ENCODE measurements around the gene KCNAB3.
A peak's percentile ranks its signal among the peaks of the same experiment; 100 is the strongest.

KCNAB3 gene

GRCh38 chr17:7922845-7923628 lies 6.6 kb downstream of the KCNAB3 start:
- no peak for TF ChIP-seq MYC (IDR thresholded peaks at IDR 0.05; ENCODE audit: low read depth, low read length)
- TF ChIP-seq POLR2A (IDR thresholded peaks at IDR 0.05; ENCODE audit: extremely low read depth, insufficient read length) = no peak
- TF ChIP-seq, protein P1, sequence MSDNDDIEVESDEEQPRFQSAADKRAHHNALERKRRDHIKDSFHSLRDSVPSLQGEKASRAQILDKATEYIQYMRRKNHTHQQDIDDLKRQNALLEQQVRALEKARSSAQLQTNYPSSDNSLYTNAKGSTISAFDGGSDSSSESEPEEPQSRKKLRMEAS (IDR thresholded peaks at IDR 0.05; ENCODE audit: low read depth, low read length) = no peak
- TF ChIP-seq, protein P2, sequence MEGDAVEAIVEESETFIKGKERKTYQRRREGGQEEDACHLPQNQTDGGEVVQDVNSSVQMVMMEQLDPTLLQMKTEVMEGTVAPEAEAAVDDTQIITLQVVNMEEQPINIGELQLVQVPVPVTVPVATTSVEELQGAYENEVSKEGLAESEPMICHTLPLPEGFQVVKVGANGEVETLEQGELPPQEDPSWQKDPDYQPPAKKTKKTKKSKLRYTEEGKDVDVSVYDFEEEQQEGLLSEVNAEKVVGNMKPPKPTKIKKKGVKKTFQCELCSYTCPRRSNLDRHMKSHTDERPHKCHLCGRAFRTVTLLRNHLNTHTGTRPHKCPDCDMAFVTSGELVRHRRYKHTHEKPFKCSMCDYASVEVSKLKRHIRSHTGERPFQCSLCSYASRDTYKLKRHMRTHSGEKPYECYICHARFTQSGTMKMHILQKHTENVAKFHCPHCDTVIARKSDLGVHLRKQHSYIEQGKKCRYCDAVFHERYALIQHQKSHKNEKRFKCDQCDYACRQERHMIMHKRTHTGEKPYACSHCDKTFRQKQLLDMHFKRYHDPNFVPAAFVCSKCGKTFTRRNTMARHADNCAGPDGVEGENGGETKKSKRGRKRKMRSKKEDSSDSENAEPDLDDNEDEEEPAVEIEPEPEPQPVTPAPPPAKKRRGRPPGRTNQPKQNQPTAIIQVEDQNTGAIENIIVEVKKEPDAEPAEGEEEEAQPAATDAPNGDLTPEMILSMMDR (IDR thresholded peaks at IDR 0.05; ENCODE audit: low read depth, low read length) = no peak
- H3K4me3 ChIP-seq (ENCODE audit: low read depth, low read length) = no peak overlapping the region
- DNase-seq (ENCODE audit: low read depth) = no peak

DNA sequence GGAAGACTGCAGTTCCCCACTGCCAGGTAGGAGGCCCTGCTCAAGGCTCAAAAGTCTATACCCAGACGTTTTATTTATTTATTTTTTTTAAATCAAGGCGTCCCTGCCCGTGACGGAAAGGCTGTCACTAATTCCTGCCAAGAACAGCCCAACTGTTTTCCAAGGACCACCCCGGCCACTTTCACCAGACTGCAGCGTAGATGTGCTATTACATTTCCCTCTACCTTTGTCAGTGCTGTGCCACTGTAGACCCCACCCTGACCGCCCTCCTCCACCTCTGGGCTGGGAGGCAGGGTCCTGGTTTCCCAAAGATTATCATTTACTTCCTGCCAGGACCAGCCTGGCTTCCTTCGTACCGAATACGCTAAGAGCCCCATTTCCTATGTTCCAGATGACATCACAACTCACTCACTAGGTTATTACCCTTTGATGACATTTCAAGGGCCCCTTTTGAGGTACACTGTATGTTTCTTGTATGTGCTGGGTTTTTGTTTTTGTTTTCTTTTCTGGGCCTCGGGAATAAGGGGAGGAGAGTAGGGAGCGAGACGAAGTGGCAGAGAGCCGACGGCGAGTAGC lies 7.3 kb downstream of the KCNAB3 start:
- DNase-seq (ENCODE audit: low read depth) = no peak
- H3K4me3 ChIP-seq (ENCODE audit: low read depth, low read length) = no peak overlapping the region
- TF ChIP-seq, protein P2 (IDR thresholded peaks at IDR 0.05; ENCODE audit: low read depth, low read length) = no peak
- TF ChIP-seq, protein P1 (IDR thresholded peaks at IDR 0.05; ENCODE audit: low read depth, low read length) = no peak
- TF ChIP-seq POLR2A (IDR thresholded peaks at IDR 0.05; ENCODE audit: extremely low read depth, insufficient read length) (no peak), MYC (IDR thresholded peaks at IDR 0.05; ENCODE audit: low read depth, low read length) (no peak)

DNA sequence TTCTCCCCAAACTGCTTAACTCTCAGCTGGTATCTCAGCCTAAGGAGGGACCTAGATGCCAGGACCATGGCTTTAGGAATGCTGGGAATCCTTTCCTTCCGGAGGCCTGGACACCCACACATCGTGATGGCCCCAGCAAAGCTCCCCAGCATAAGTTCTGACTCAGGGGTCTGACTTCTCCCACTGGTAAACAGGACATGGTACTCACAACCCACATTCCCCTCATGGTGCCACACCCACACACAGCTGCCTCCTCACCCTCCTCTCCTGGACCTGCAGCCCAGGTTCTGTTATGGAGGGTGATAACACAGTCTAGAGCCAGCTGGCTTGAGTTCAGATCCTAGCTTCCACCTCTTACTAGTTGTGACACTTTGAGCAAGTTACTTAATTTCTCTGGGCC lies 12.8 kb downstream of the KCNAB3 start:
- DNase-seq (ENCODE audit: low read depth) = peak; percentile 23
- H3K4me3 ChIP-seq (ENCODE audit: low read depth, low read length) = peak overlapping the region; percentile 32
- TF ChIP-seq MYC (IDR thresholded peaks at IDR 0.05; ENCODE audit: low read depth, low read length) (no peak), POLR2A (IDR thresholded peaks at IDR 0.05; ENCODE audit: extremely low read depth, insufficient read length) (no peak)
- TF ChIP-seq, protein P2 (IDR thresholded peaks at IDR 0.05; ENCODE audit: low read depth, low read length) = no peak
- TF ChIP-seq, protein P1 (IDR thresholded peaks at IDR 0.05; ENCODE audit: low read depth, low read length) = no peak

GRCh38 chr17:7916385-7916682 lies 13.3 kb downstream of the KCNAB3 start:
- no peak for DNase-seq (ENCODE audit: low read depth)
- H3K4me3 ChIP-seq (ENCODE audit: low read depth, low read length) = peak overlapping the region; percentile 32
- TF ChIP-seq POLR2A (IDR thresholded peaks at IDR 0.05; ENCODE audit: extremely low read depth, insufficient read length) = no peak
- TF ChIP-seq, protein P1 (IDR thresholded peaks at IDR 0.05; ENCODE audit: low read depth, low read length) = no peak
- TF ChIP-seq, protein P2 (IDR thresholded peaks at IDR 0.05; ENCODE audit: low read depth, low read length) = no peak
- TF ChIP-seq MYC (IDR thresholded peaks at IDR 0.05; ENCODE audit: low read depth, low read length) = no peak

GRCh38 chr17:7915611-7916384 lies 13.9 kb downstream of the KCNAB3 start, which contains the start of gene RNF227:
TSS of gene RNF227 (minus strand) at chr17:7916289. CDS start at chr17:7916195, 94 bp downstream.
- peak; percentile 92 for DNase-seq (ENCODE audit: low read depth)
- H3K4me3 ChIP-seq (ENCODE audit: low read depth, low read length) = peak within 1 kb of the TSS; percentile 74
- TF ChIP-seq, protein P2 (IDR thresholded peaks at IDR 0.05; ENCODE audit: low read depth, low read length) = no peak
- TF ChIP-seq, protein P1 (IDR thresholded peaks at IDR 0.05; ENCODE audit: low read depth, low read length) = peak; percentile 81
- peak; percentile 38; the same call in 1 of the 2 replicates for TF ChIP-seq MYC (IDR thresholded peaks at IDR 0.05; ENCODE audit: low read depth, low read length)

All from NB4 (cell line).